ENCODE data around the gene ISG20.

ISG20 gene

GRCh38 chr15:88638626-88639372 is at the start of gene ISG20:
TSS of gene ISG20 (plus strand) at chr15:88639016. CDS start at chr15:88639367, 351 bp downstream.
- H3K4me3 ChIP-seq (ENCODE audit: low read length) = peak within 1 kb of the TSS; percentile 87
- peaks cover 73% of the 10 kb centered on the region for H3K36me3 ChIP-seq (ENCODE audit: control insufficient read depth, low read length)
- H3K27ac ChIP-seq (ENCODE audit: low read depth, low read length) = peak within 1 kb of the TSS; percentile 97
- no peaks in the 10 kb centered on the region for H3K27me3 ChIP-seq (ENCODE audit: control insufficient read depth, low read length)
- H3K9me3 ChIP-seq (ENCODE audit: control insufficient read depth, insufficient read depth, low read length) = no peaks in the 10 kb centered on the region
- H3K79me2 ChIP-seq (ENCODE audit: control insufficient read depth, low read length) = peaks cover 72% of the 10 kb centered on the region
- H3K9me2 ChIP-seq (replicated peaks; ENCODE audit: control insufficient read depth, low read length) = no peaks in the 10 kb centered on the region
- H3K4me1 ChIP-seq (ENCODE audit: control insufficient read depth, low read length) = peaks cover 94% of the 10 kb centered on the region
- H3F3A ChIP-seq (ENCODE audit: control insufficient read depth, insufficient read depth) = peaks cover 74% of the 10 kb centered on the region
- H4K20me1 ChIP-seq (ENCODE audit: control insufficient read depth, insufficient read depth, low read depth, low read length) = no peaks in the 10 kb centered on the region
- TF ChIP-seq CTCF (IDR thresholded peaks at IDR 0.05; ENCODE audit: low read depth, low read length, poor library complexity, severe bottlenecking) = peak; percentile 30
- no peak for TF ChIP-seq EZH2phosphoT487 (IDR thresholded peaks at IDR 0.05; ENCODE audit: borderline replicate concordance, low read length)
- H3K4me2 ChIP-seq (ENCODE audit: low read length) = peak within 1 kb of the TSS; percentile 99

GRCh38 chr15:88590759-88591158 is 48.1 kb upstream of the ISG20 start:
- H3K27me3 ChIP-seq (ENCODE audit: control insufficient read depth, low read length) = peaks cover 10% of the 10 kb centered on the region; the same call in 1 of the 2 replicates
- no peak overlapping the region for H3K4me2 ChIP-seq (ENCODE audit: low read length)
- H3K9me2 ChIP-seq (replicated peaks; ENCODE audit: control insufficient read depth, low read length) = no peaks in the 10 kb centered on the region
- H3K9me3 ChIP-seq (ENCODE audit: control insufficient read depth, insufficient read depth, low read length) = no peaks in the 10 kb centered on the region
- no peaks in the 10 kb centered on the region for H3K79me2 ChIP-seq (ENCODE audit: control insufficient read depth, low read length)
- H3K36me3 ChIP-seq (ENCODE audit: control insufficient read depth, low read length) = no peaks in the 10 kb centered on the region
- H3F3A ChIP-seq (ENCODE audit: control insufficient read depth, insufficient read depth) = no peaks in the 10 kb centered on the region
- TF ChIP-seq EZH2phosphoT487 (IDR thresholded peaks at IDR 0.05; ENCODE audit: borderline replicate concordance, low read length) (no peak), CTCF (IDR thresholded peaks at IDR 0.05; ENCODE audit: low read depth, low read length, poor library complexity, severe bottlenecking) (no peak)
- H3K4me1 ChIP-seq (ENCODE audit: control insufficient read depth, low read length) = no peaks in the 10 kb centered on the region
- H4K20me1 ChIP-seq (ENCODE audit: control insufficient read depth, insufficient read depth, low read depth, low read length) = no peaks in the 10 kb centered on the region
- H3K27ac ChIP-seq (ENCODE audit: low read depth, low read length) = no peak overlapping the region
- no peak overlapping the region for H3K4me3 ChIP-seq (ENCODE audit: low read length)

DNA sequence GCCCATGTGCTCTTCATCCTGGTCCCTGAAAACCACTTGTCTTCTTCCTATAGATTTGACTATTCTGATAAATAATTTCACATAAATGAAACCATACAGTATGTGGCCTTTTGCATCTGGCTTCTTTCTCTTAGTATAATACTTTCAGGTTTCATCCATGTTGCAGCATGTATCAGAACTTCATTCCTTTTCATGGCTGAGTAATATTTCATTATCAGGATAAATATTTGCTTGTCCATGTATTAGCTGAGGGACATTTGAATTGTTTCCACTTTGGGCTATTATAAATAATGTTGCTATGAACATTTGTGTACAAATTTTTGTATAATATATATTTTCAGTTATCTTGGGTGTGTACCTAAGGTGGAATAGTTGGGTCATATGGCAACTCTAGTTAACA is 47.4 kb upstream of the ISG20 start:
- peaks cover 7% of the 10 kb centered on the region; the same call in 1 of the 2 replicates for H3K27me3 ChIP-seq (ENCODE audit: control insufficient read depth, low read length)
- H3K9me2 ChIP-seq (replicated peaks; ENCODE audit: control insufficient read depth, low read length) = no peaks in the 10 kb centered on the region
- no peak overlapping the region for H3K4me2 ChIP-seq (ENCODE audit: low read length)
- no peaks in the 10 kb centered on the region for H4K20me1 ChIP-seq (ENCODE audit: control insufficient read depth, insufficient read depth, low read depth, low read length)
- no peak overlapping the region for H3K27ac ChIP-seq (ENCODE audit: low read depth, low read length)
- H3K36me3 ChIP-seq (ENCODE audit: control insufficient read depth, low read length) = no peaks in the 10 kb centered on the region
- H3K4me3 ChIP-seq (ENCODE audit: low read length) = no peak overlapping the region
- no peaks in the 10 kb centered on the region for H3K4me1 ChIP-seq (ENCODE audit: control insufficient read depth, low read length)
- H3K79me2 ChIP-seq (ENCODE audit: control insufficient read depth, low read length) = no peaks in the 10 kb centered on the region
- H3K9me3 ChIP-seq (ENCODE audit: control insufficient read depth, insufficient read depth, low read length) = no peaks in the 10 kb centered on the region
- TF ChIP-seq CTCF (IDR thresholded peaks at IDR 0.05; ENCODE audit: low read depth, low read length, poor library complexity, severe bottlenecking) (no peak), EZH2phosphoT487 (IDR thresholded peaks at IDR 0.05; ENCODE audit: borderline replicate concordance, low read length) (no peak)
- no peaks in the 10 kb centered on the region for H3F3A ChIP-seq (ENCODE audit: control insufficient read depth, insufficient read depth)
